ENCODE measurements around the gene TSTD2.

Gene TSTD2

DNA sequence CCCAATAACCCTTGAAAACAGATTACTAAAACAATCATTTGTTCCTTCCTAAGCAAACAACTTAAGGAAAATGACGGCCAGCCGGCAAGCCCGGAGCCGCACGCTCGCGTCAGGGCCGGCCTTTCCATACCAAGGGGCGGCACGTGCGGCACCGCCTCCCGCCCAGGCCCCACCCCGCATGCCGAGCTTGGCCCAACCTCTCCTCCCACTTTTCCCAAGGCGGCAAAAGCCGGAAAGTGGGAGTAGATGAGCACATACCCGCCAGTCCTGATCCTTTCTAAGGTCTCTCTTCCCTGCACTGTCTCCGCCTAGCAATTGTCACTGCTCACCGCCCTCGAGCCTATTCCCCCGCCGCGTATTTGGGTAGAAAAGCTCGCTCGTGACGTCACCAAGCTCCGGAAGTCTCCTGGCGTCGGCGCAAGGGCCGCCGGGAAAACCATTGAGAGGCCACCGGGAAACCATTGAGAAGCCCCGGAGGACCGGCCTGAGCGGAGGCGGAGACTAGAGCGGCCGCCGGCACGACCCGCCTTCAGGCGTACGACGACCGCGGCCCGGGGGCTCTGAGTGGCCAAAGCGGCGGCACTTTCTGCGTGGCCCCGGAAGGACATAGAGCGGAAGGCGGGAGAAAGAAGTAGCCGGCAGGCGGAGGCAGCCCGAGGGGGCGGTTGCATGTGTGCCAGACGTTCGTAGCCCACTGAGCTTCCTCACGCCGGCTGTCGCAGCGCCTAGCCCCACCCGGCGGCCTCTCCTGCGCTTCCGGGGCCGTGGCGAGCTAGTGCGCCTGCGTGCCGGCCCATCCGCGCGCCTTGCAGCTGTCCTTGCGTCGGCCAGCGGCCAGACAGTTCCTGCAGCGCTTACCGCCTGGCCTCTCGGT lies at the start of gene TSTD2, which contains the start of gene NCBP1:
Gene TSTD2, minus strand, starts transcription at position 384 of the 874 bp plus-strand sequence. CDS start 5,806 bp downstream, outside the sequence.
Gene NCBP1, plus strand, starts transcription at position 837 of the 874 bp plus-strand sequence. CDS start 61 bp downstream, outside the sequence.
- peak; percentile 90 for DNase-seq (ENCODE audit: low read depth, low spot score)

GRCh38 chr9:97682242-97682641 lies 49.1 kb upstream of the TSTD2 start:
- no peak for DNase-seq (ENCODE audit: low read depth, low spot score)

- no peak for DNase-seq (ENCODE audit: low read depth, low spot score)
Observed at GRCh38 chr9:97675655-97676054, 42.5 kb upstream of the TSTD2 start.

DNA sequence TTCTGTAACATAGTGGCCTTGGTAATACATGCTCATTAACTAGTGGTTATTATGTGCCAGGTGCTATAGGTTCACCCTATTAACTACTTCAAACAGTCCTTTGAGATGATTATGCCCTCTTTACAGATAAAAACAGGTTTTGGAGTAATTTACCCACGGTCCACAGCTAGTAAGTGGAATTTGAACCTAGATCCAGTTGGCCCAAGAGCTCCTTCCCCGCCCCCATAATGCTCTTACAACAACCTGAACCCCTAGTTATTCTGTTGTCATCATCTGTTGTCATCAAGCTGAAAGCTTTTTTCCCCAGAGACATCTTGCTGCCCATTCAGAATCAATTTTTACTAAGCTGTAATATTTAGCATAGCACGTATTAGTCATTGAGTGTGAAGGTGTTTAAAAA lies 40.8 kb upstream of the TSTD2 start:
- DNase-seq (ENCODE audit: low read depth, low spot score) = no peak

DNA sequence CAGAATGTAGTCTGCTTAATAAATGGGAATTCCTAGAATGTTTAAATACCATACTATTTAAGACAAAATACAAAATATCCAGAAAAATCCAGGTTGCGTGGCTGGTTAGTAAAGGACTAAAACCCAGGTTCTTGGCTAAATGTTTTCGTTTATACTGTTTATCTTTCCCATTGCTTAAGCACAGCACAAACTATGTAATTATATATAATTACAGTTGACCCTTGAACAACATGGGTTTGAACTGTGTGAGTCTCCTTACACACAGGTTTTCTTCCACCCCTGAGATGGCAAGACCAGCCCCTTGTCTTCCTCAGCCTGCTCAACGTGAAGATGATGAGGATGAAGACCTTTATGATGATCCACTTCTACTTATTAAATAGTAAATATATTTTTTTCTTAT lies 39.2 kb upstream of the TSTD2 start:
- DNase-seq (ENCODE audit: low read depth, low spot score) = no peak

DNA sequence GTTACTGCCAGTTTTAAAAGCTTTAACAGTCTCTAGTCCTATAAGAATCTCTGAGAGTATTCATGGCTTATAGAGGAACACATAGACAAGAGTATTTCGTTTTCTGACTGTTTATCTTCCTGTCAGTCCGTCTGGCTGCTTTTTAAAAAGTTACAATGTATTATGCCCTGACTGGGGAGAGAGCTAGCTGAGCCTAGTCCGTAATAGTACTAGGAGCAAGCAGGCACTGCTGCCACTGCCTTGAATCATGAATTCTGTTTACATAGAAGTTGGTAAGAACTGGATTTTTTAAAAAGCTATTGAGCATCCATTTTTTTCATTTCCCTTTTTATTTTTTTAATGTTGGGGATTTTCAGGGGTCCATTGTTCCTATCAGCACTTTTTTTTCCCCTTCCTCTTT lies 37.4 kb upstream of the TSTD2 start:
- DNase-seq (ENCODE audit: low read depth, low spot score) = no peak

DNA sequence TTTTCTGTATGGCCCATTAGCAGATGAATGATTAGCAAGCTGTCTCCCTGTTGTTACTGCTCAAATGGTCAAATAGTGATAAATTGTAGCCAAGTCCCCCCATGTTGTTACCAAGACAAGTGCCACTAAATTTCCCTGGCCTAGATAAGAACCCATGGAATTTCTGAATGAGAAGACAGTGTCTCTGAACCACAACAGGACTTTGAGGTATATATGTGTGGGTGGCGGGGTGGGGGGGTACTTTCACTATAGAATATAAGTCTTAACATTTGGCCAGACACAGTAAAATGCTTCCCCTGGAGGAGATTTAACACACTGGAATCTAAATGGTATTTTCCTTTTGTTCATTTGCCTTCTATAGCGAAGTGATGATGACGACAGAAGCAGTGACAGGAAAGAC lies 35.3 kb upstream of the TSTD2 start:
- DNase-seq (ENCODE audit: low read depth, low spot score) = no peak

- DNase-seq (ENCODE audit: low read depth, low spot score) = no peak
Observed at GRCh38 chr9:97666907-97667686, 33.9 kb upstream of the TSTD2 start.

DNA sequence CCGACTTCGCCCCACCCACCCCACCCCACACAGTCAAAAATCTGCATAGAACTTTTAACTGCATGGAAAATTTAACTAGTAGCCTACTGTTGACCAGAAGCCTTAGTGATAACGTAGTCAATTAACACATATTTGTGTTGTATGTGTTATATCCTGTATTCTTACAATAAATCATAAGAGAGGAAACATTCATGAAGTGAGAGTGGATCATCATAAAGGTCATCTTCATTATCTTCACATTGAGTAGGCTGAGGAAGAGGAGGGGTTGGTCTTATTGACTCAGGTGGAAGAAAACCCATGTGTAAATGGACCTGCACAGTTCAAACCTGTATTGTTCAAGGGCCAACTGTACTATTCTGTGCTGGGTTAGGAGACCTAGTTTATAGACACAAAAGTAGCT lies 32.6 kb upstream of the TSTD2 start:
- no peak for DNase-seq (ENCODE audit: low read depth, low spot score)

DNA sequence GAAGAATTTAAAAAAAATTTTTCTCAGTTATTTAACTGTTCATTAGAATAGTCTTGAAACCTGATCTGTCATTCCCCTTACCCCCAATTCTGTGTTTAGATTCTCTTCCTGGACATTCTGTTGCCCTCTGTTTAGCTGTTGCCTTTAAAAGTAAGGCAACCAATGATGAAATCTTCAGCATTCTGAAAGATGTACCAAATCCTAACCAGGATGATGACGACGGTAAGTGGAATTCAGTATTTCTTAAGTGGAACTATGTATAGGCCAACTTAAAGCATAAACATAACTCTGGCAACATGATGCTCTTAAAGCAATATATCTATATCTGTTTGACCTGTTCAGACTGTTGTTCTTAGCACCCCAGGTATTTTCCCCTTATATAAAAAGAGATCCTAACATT lies 27.7 kb upstream of the TSTD2 start:
- DNase-seq (ENCODE audit: low read depth, low spot score) = no peak

DNA sequence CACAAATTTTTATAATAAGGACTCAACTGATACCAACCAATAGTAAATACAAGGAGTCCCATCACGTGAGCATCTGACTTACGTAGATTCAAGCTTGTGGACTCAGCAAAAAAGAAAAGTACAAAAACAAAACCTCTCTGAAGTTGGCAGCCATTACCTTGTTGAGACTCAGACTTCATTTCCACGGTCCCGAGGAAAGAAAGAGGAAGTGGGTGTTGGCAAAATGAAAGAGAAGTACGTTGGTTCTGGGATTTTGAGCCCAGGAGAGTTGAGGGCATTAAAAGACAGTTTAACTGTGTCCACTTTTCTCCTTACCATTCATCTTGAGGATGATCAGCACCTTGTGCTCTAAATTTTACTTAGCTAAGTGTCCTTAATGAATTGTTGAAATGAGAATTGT lies 27.2 kb upstream of the TSTD2 start:
- DNase-seq (ENCODE audit: low read depth, low spot score) = no peak

DNA sequence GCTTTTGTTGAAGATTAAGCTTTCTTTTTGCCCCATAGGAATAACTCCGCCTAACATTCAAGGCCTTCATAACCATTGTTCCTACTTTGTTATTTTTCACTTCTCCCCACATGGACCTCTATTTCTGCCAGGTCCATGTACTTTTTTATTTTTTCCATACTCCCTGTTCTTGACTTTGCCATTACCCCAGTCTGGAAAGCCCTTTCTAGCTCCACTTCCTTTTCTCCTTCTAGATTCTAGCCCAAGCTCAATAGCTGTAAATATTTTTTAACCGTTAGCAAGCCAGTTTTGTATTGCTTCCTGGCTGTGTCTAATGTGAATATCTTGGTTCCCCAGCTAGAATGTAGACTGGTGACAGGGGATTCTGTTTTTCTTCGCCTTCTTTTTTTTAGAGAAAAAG lies 26.6 kb upstream of the TSTD2 start:
- no peak for DNase-seq (ENCODE audit: low read depth, low spot score)

GRCh38 chr9:97658707-97659106 lies 25.5 kb upstream of the TSTD2 start:
- no peak for DNase-seq (ENCODE audit: low read depth, low spot score)

- DNase-seq (ENCODE audit: low read depth, low spot score) = no peak
Observed at GRCh38 chr9:97651646-97652045, 18.5 kb upstream of the TSTD2 start.

GRCh38 chr9:97647996-97648395 lies 14.8 kb upstream of the TSTD2 start:
- no peak for DNase-seq (ENCODE audit: low read depth, low spot score)

DNA sequence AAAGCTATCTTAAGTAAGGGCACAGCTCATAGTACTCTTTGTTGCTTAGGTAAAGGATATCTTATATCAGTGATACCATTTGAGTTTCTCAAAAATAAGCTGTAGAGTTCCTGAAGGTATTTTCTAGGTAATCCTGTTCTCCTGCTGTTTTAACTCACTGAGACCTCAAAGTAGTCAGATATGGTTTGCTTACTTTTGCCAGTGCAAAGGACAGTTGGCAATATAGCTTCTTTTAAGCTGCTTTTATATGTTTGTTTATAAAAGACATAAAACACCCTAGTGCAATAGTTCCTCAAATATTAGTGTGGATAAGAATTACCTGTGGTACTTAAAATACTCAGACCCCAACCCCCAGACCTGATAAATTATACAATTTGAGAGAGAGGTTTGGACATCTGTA lies 12.6 kb upstream of the TSTD2 start:
- DNase-seq (ENCODE audit: low read depth, low spot score) = no peak

DNA sequence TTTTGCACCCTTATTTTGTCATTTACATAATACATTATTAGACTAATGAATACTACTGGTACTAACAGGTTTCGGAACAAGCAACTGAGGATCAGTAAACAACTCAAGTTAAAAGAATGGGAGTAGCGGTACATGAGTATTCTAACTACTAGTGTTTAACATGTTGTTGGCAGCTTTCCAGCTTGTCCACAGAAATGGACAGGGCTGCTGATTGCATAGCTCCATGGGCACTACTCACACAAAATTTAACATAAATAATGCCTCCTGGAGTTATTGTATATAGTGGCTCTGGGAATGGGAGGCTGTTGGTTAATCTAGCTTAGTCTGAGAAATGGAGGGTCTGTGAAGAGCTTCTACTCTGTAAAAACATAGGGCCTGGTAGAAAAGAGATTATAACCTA lies 7.2 kb upstream of the TSTD2 start:
- no peak for DNase-seq (ENCODE audit: low read depth, low spot score)

- DNase-seq (ENCODE audit: low read depth, low spot score) = no peak
Observed at GRCh38 chr9:97638666-97639065, 5.5 kb upstream of the TSTD2 start.

- DNase-seq (ENCODE audit: low read depth, low spot score) = no peak
Observed at GRCh38 chr9:97636903-97637302, 3.7 kb upstream of the TSTD2 start.

DNA sequence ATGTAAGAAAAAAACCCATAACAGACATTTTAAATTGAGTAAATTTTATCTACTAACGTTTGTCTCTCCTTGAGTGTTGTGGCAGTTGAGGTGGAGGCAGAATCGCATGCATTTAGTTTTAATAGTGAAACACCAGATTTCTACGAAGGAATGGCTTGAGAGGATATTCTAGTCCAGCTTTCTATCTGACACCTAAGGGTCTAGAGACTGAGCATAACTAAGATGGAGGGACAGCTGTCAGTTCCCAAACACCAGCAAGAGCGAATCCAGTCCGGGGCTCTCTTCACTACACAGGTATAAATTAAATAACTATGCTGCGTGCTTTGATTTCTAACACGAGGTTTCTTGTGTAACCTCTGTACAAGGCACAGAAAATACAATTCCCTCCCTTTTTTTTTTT lies 1.9 kb upstream of the TSTD2 start:
- no peak for DNase-seq (ENCODE audit: low read depth, low spot score)

GRCh38 chr9:97633859-97634490 lies 807 bp upstream of the TSTD2 start:
- no peak for DNase-seq (ENCODE audit: low read depth, low spot score)

DNA sequence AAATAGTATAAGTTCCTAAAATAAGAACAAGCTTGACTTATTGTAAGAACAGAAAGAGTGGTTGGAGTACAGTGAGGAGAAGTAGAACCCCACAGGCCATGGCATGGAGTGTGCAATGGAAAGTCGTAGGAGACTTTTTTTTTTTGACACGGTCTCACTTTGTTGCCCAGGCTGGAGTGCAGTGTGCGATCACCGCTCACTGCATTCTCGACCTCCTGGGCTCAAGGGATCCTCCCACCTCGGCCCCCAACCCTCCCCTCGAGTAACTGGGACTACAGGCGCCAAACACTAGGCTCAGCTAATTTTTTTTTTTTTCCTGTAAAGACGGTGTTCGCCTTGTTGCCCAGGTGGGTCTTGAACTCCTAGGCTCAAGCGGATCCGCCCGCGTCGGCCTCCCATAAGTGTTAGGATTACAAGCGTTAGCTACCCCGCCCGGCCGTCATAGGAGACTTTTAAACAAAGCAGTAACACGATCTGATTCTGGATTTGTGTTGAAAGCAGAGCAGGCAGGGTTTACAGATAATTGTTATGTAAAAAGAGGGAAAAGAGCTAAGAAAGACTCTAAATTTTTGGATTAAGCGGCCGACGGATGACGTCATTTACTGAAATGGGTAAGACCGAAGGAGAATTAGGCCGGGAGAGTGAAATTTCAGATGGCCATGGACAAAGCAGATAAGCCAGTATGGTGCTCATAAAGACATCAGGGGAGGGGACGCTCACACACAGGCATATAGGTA lies 752 bp downstream of the TSTD2 start:
- DNase-seq (ENCODE audit: low read depth, low spot score) = no peak

Data from activated CD4-positive, CD25-positive, alpha-beta regulatory T cell treated with anti-CD3 and anti-CD28 coated beads, Interleukin-2, amount 50 U/mL, for 16 hours (primary cell).